GM12891 (cell line): ENCODE measurements around the gene HPS3.

Source experiments
- POLR2A ChIP-seq: IDR thresholded peaks from 2 replicates; pipeline ENCODE4 v1.6.1; 2011; ENCODE audit warnings: low read depth, low read length, control low read depth
- POLR2AphosphoS5 ChIP-seq: IDR thresholded peaks from 2 replicates; pipeline ENCODE4 v1.6.1; 2011; ENCODE audit warnings: low read depth, low read length, control low read depth

- TF ChIP-seq POLR2AphosphoS5 (no peak), POLR2A (no peak)
Observed at GRCh38 chr3:149170672-149171071, 41.2 kb downstream of the HPS3 start.
